NCI-H69 (cell line): ENCODE data around the gene P3H2.

Experiments
- DNase-seq: peaks from one replicate; lab custom pipeline; 2025; lab: John Stamatoyannopoulos, UW

Gene P3H2

GRCh38 chr3:190124067-190124466 is 3.4 kb upstream of the P3H2 start:
- DNase-seq, result no peak

GRCh38 chr3:190122198-190122771 is 1.6 kb upstream of the P3H2 start:
- DNase-seq, result no peak

GRCh38 chr3:190121383-190121782 is 686 bp upstream of the P3H2 start:
- no peak for DNase-seq

- no peak for DNase-seq
Observed at GRCh38 chr3:190121061-190121377, 322 bp upstream of the P3H2 start.

- no peak for DNase-seq
Observed at GRCh38 chr3:190119461-190120268, 1.0 kb downstream of the P3H2 start.

DNA sequence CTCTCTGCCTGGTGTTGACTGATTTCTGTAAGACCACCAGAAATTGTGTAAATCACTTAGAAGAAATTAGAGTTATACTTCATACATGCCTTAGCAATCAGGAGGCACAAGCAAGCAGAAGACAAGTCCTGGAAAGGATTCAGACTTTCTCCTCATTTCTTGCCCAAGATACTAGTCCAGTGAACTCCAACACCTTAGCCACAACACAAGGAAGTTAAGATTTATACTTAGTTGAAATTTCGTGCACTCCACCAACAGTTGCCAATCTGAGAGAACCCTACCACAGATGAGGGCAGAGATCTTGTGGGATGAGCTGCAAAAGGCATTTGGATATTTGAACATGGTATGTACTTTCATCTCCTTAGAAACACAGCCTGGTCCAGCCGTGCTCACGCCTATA is 2.3 kb downstream of the P3H2 start:
- DNase-seq, result no peak

DNA sequence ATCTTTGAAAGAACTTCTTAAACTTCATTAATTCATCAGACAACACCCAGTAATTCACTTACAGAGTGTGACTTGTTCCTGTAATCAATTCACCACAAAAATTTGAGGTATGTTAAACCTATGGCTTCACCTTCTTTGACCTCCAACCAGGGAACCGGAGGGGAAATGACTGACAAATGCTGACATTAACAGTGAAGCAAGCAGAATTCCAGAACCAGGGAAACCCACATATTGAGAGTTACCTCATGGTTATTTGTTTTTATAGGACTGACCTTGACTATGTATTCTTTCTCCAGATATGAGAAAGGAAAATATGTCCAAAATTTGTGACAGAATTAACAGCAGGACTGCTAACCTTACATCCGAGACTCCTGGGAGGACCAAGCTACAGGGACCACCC is 2.7 kb downstream of the P3H2 start:
- DNase-seq, result no peak

DNA sequence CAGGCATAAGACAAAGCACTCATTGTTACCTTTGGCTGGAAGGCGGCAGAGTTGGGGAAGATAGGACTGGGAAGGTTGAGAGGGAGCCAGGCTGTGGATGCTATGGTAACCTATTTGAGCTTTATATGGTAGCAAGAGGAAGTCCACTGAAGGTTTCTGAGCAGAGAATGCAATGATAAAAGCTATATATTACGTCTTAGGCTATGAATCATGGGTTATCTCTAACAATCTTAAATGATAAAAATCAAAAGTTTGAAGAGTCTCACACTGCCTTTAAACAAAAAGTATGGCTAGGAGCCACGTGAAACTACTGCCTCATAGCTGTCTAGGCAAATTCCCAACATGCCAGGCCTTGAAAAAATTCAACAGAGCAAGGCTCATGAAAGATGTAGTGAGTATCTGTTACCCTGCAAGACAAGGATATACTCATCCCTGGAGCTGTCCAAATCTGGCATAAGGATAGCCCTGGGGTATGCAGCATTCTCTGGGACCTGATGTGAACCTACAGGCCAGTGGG is 4.1 kb downstream of the P3H2 start:
- DNase-seq, result no peak

- DNase-seq, result no peak
Observed at GRCh38 chr3:190110826-190111225, 9.9 kb downstream of the P3H2 start.

- DNase-seq, result no peak
Observed at GRCh38 chr3:190109441-190109840, 11.3 kb downstream of the P3H2 start.

DNA sequence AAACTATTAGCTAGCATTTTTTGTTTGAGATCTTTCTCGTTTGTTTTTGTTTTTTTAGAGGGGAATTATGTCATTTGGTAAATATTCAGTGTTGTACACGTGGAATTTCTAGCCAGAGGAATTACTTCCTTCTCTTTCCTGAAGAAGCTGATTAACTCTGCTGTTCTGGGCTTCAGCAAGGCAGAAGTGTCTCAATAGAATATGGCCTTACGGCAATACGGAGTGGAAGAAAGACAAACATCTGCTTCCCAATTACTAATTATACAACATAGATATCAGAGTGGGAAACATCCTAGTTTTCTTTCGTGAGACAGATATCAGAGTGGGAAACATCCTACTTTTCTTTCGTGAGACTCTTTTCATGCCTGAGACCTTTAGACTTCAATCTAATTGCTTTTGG is 11.9 kb downstream of the P3H2 start:
- no peak for DNase-seq

- no peak for DNase-seq
Observed at GRCh38 chr3:190105876-190106275, 14.8 kb downstream of the P3H2 start.

DNA sequence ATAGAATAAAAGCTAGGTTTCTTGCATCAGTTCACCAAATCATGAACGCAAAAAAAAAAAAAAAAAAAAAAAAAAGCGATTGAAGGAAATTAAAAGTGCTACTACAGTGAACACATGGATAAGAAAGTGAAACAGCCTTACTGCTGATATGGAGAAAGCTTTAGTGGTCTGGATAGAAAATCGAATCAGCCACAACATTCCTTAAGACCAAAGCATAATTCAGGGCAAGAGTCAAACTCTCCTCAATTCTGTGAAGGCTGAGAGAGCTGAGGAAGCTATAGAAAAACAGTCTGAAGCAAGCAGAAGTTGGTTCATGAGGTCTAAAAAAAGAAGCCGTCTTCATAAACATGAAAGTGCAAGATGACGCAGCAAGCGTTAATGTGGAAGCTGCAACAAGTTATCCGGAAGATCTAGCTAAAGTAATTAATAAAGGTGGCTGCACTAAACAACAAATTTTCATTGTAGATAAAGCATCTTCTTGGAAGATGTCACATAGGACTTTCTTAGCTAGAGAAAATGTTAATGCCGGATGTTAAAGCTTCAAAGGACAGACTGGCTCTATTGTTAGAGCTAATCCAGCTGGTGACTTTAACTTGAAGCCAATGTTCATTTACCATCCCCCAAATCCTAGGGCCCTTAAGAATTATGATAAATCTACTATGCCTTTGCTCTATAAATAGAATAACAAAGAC is 19.2 kb downstream of the P3H2 start:
- DNase-seq, result no peak

DNA sequence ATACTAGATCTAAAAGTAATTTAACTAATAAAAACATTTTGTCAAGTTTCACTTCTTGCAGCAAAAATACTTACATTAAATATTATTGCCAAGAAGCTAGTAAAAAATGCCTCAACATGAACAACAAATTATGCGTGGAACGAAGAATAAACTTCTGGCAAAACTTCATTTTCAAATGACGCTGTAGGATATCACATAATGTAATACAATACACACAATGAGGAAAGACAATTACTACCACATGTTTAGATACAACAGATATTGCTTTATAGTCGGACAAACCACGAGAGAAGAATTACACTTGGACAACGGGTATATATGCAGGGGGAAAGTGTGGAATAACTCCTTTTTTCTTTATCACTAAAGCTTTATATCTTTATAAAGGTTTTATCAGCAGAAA is 21.6 kb downstream of the P3H2 start:
- DNase-seq, result no peak

DNA sequence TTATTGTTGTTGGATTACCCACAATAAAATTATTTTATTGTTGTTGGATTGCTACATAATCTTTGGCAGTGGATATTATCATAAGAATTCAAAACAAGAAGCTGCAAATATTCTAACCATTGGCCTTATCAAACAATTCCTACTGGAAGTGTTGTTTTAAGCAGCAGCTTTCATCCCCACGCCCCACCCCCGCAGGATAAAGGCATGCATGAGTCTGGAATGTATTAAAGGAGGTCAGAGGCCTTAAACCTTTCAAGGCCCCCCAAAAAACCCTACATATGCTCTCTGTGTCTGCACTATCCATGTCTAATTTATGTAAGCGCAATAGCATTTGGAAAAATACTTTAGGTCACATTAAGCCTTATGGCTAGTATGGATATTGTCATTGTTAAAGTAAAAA is 23.1 kb downstream of the P3H2 start:
- no peak for DNase-seq

GRCh38 chr3:190097025-190097424 is 23.7 kb downstream of the P3H2 start:
- no peak for DNase-seq

- DNase-seq, result no peak
Observed at GRCh38 chr3:190096345-190096744, 24.4 kb downstream of the P3H2 start.

DNA sequence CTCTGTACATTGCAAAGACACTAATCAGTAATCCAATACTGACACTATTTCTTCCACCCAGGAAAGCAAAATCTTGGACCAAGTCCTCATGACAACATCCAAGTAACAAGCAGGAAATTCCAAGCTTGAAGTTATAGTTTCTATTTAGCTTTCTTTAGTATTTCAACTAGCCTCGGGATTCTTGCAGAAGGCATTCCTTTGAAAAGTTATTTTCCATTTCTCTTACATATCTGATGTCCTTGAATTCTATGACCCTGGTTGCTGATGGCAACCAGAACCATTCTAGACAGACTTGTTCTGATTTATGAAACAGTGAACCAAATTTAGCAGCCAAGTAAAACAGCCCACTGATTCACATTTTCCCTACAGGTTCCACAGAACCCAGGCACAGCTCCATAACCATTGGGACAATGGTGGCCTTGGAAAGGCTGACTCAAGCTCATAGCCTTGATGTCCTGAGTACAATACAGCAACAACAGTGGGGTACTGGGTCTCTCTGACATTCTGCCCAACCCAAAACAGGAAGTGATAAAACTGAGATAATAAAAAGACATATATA is 26.5 kb downstream of the P3H2 start:
- no peak for DNase-seq

GRCh38 chr3:190092250-190092649 is 28.4 kb downstream of the P3H2 start:
- DNase-seq, result no peak

DNA sequence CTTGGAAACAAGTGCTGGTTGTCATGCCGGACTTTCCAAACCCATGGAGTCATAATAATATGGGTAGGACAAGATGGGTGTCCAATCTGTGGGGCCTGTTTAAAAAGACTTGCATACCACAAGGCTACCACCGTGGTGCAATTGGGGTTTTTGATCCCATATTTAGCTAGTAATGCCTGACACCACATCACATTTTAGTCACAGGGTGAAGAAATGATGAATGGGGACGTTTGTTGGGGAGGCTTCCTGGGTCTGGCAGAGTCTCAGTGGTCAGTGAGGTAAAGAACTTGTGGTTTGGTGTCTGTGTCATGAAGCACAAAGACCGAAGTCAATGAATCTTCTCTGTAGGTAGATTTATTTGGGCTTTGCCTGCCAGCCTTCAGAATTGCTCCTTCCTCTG is 31.0 kb downstream of the P3H2 start:
- DNase-seq, result no peak

DNA sequence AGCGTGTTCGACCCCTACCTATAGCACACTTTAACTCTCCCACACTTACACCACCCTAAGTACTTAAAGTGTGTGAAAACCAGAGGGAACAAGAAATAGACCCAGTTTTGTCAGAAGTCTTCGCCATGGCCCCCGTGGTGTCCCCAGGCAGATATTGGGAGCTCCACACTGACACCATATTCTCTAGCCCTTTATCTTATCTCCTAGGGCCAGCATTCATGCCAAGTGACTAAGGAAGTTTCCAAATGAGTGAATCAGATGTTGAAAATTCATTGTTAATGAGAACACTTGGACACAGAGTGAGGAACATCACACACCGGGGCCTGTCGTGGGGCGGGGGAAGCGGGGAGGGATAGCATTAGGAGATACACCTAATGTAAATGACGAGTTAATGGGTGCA is 31.8 kb downstream of the P3H2 start:
- no peak for DNase-seq

GRCh38 chr3:190086191-190086590 is 34.5 kb downstream of the P3H2 start:
- no peak for DNase-seq

DNA sequence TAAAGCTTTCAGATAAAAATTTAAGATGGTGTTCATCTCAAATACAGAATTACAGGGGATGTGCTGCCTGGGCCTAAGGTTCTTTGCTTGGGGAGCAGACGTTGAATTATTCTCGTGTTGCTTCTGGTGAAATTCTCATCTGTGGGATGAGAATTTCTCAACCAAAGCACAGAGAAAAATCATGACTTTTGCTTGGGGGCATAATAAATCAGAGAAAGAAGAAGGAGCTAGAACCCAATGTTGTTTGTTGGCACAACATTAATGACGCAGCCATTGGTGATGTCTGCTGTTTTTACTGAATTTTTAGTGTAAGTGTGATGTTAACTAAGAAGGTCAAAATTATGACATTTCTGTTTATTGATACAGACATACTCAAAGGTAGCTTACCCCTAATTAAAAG is 35.7 kb downstream of the P3H2 start:
- DNase-seq, result no peak
